OCI-LY1 (cell line): Measurements from ENCODE around the gene H6PD.

ENCODE experiments used
- CTCF ChIP-seq: fragments of 200-600 bp; sonication (generic), shearing (Covaris generic); IDR thresholded peaks from 2 replicates; pipeline ENCODE4 v1.5.1; 2017; ENCODE audit warnings: mild to moderate bottlenecking, antibody characterized with exemption, low read length, moderate library complexity, mixed read lengths
- EZH2 ChIP-seq: fragments of 200-600 bp; sonication (generic), shearing (Covaris generic); IDR thresholded peaks from 2 replicates; pipeline ENCODE4 v1.8.0; 2017; ENCODE audit warnings: borderline replicate concordance, mixed run types, mild to moderate bottlenecking, antibody characterized with exemption, low read length, moderate library complexity, mixed read lengths

GRCh38 chr1:9316080-9316444 lies 81.5 kb downstream of the H6PD start:
- no peak for TF ChIP-seq CTCF
- no peak for TF ChIP-seq EZH2
